ENCODE data around the gene NCR1.
"Not testable (repeated sequence)": the region's sequence is repeated elsewhere in the genome, so short reads cannot be mapped to it uniquely, and the experiment has no call there.

NCR1 gene

GRCh38 chr19:54947381-54947780 lies 41.4 kb downstream of the NCR1 start, which contains the start of gene NLRP7:
TSS of gene NLRP7 (minus strand) at chr19:54947530.
- Histone ChIP-seq H4K20me1 (ENCODE audit: insufficient read depth, low read length) (no peaks in the 10 kb centered on the region), H3K79me2 (ENCODE audit: low read length) (no peaks in the 10 kb centered on the region), H3K9ac (ENCODE audit: low read length) (no peak within 1 kb of the TSS), H3K27me3 (ENCODE audit: low read depth, low read length) (no peaks in the 10 kb centered on the region), H3K27ac (ENCODE audit: low read length) (no peak within 1 kb of the TSS), H3K4me3 (ENCODE audit: low read length) (no peak within 1 kb of the TSS), H2AFZ (ENCODE audit: low read depth, low read length) (no peak within 1 kb of the TSS), H3K36me3 (replicated peaks; ENCODE audit: low read depth, low read length) (no peaks in the 10 kb centered on the region), H3K9me3 (ENCODE audit: insufficient read depth, low read length) (no peaks in the 10 kb centered on the region), H3K4me2 (ENCODE audit: low read length) (no peak within 1 kb of the TSS), H3K4me1 (ENCODE audit: low read length) (peaks cover 58% of the 10 kb centered on the region)
- no peak for TF ChIP-seq CTCF (IDR thresholded peaks at IDR 0.05; ENCODE audit: low read depth, low read length)
- no peak for TF ChIP-seq EZH2phosphoT487 (IDR thresholded peaks at IDR 0.05; ENCODE audit: low read depth)

- H3K79me2 ChIP-seq (ENCODE audit: low read length) = no peaks in the 10 kb centered on the region
- H4K20me1 ChIP-seq (ENCODE audit: insufficient read depth, low read length) = no peaks in the 10 kb centered on the region
- peak overlapping the region; percentile 59 for H3K4me2 ChIP-seq (ENCODE audit: low read length)
- no peaks in the 10 kb centered on the region for H3K9me3 ChIP-seq (ENCODE audit: insufficient read depth, low read length)
- peak overlapping the region; percentile 80; the same call in 1 of the 2 replicates for H3K9ac ChIP-seq (ENCODE audit: low read length)
- H3K36me3 ChIP-seq (replicated peaks; ENCODE audit: low read depth, low read length) = no peaks in the 10 kb centered on the region
- H3K4me1 ChIP-seq (ENCODE audit: low read length) = peaks cover 61% of the 10 kb centered on the region
- no peaks in the 10 kb centered on the region for H3K27me3 ChIP-seq (ENCODE audit: low read depth, low read length)
- H2AFZ ChIP-seq (ENCODE audit: low read depth, low read length) = no peak overlapping the region
- no peak for TF ChIP-seq CTCF (IDR thresholded peaks at IDR 0.05; ENCODE audit: low read depth, low read length)
- peak overlapping the region; percentile 16; the same call in 1 of the 2 replicates for H3K4me3 ChIP-seq (ENCODE audit: low read length)
- H3K27ac ChIP-seq (ENCODE audit: low read length) = peak overlapping the region; percentile 82
These were observed 43.5 kb downstream of the NCR1 start for GRCh38 chr19:54949412-54949811.

GRCh38 chr19:54950580-54950979 lies 44.6 kb downstream of the NCR1 start:
- Histone ChIP-seq H3K4me1 (ENCODE audit: low read length) (peaks cover 57% of the 10 kb centered on the region), H3K4me2 (ENCODE audit: low read length) (peak overlapping the region; percentile 59), H3K4me3 (ENCODE audit: low read length) (peak overlapping the region; percentile 16; the same call in 1 of the 2 replicates), H3K9ac (ENCODE audit: low read length) (peak overlapping the region; percentile 80; the same call in 1 of the 2 replicates), H3K27ac (ENCODE audit: low read length) (peak overlapping the region; percentile 82)
- H3K9me3 ChIP-seq (ENCODE audit: insufficient read depth, low read length); H3K27me3 ChIP-seq (ENCODE audit: low read depth, low read length); H2AFZ ChIP-seq (ENCODE audit: low read depth, low read length); H4K20me1 ChIP-seq (ENCODE audit: insufficient read depth, low read length); H3K36me3 ChIP-seq (replicated peaks; ENCODE audit: low read depth, low read length); H3K79me2 ChIP-seq (ENCODE audit: low read length): not testable (repeated sequence)

- Histone ChIP-seq H3K4me3 (ENCODE audit: low read length) (peak overlapping the region; percentile 55), H3K4me1 (ENCODE audit: low read length) (peaks cover 73% of the 10 kb centered on the region), H3K9ac (ENCODE audit: low read length) (peak overlapping the region; percentile 67), H4K20me1 (ENCODE audit: insufficient read depth, low read length) (no peaks in the 10 kb centered on the region), H3K27me3 (ENCODE audit: low read depth, low read length) (no peaks in the 10 kb centered on the region), H3K9me3 (ENCODE audit: insufficient read depth, low read length) (no peaks in the 10 kb centered on the region), H2AFZ (ENCODE audit: low read depth, low read length) (peak overlapping the region; percentile 18; the same call in 1 of the 2 replicates), H3K36me3 (replicated peaks; ENCODE audit: low read depth, low read length) (no peaks in the 10 kb centered on the region), H3K79me2 (ENCODE audit: low read length) (no peaks in the 10 kb centered on the region), H3K4me2 (ENCODE audit: low read length) (peak overlapping the region; percentile 83), H3K27ac (ENCODE audit: low read length) (peak overlapping the region; percentile 82)
- TF ChIP-seq EZH2phosphoT487 (IDR thresholded peaks at IDR 0.05; ENCODE audit: low read depth) (no peak), CTCF (IDR thresholded peaks at IDR 0.05; ENCODE audit: low read depth, low read length) (no peak)
These were observed 46.8 kb downstream of the NCR1 start for GRCh38 chr19:54952591-54953344.

- H3K27me3 ChIP-seq (ENCODE audit: low read depth, low read length); H3K36me3 ChIP-seq (replicated peaks; ENCODE audit: low read depth, low read length): not testable (repeated sequence)
- peak overlapping the region; percentile 83 for H3K4me2 ChIP-seq (ENCODE audit: low read length)
These were observed 47.4 kb downstream of the NCR1 start for GRCh38 chr19:54953345-54953713.

More at GRCh38 chr19:54953345-54953713, 47.4 kb downstream of the NCR1 start:
- Histone ChIP-seq H3K4me1 (ENCODE audit: low read length) (peaks cover 73% of the 10 kb centered on the region), H3K27ac (ENCODE audit: low read length) (peak overlapping the region; percentile 82), H3K4me3 (ENCODE audit: low read length) (peak overlapping the region; percentile 55), H2AFZ (ENCODE audit: low read depth, low read length) (peak overlapping the region; percentile 18; the same call in 1 of the 2 replicates), H3K9ac (ENCODE audit: low read length) (peak overlapping the region; percentile 67; the same call in 1 of the 2 replicates)
- not testable (repeated sequence) for H3K79me2 ChIP-seq (ENCODE audit: low read length); H3K9me3 ChIP-seq (ENCODE audit: insufficient read depth, low read length); H4K20me1 ChIP-seq (ENCODE audit: insufficient read depth, low read length)
